AG09319 (cell line): ENCODE measurements around the gene HIF1A.
A peak's percentile ranks its signal among the peaks of the same experiment; 100 is the strongest.

ENCODE experiments used
- DNase-seq: peaks from one replicate; pipeline ENCODE4 v3.0.0-alpha.2; 2010; ENCODE audit warnings: low read depth; ENCODE audit errors: extremely low read depth
- TF ChIP-seq, protein P1 (sequence below): IDR thresholded peaks from 2 replicates; pipeline ENCODE4 v1.5.1; 2011; ENCODE audit warnings: low read depth, mild to moderate bottlenecking, inconsistent platforms, low read length, moderate library complexity

HIF1A gene

DNA sequence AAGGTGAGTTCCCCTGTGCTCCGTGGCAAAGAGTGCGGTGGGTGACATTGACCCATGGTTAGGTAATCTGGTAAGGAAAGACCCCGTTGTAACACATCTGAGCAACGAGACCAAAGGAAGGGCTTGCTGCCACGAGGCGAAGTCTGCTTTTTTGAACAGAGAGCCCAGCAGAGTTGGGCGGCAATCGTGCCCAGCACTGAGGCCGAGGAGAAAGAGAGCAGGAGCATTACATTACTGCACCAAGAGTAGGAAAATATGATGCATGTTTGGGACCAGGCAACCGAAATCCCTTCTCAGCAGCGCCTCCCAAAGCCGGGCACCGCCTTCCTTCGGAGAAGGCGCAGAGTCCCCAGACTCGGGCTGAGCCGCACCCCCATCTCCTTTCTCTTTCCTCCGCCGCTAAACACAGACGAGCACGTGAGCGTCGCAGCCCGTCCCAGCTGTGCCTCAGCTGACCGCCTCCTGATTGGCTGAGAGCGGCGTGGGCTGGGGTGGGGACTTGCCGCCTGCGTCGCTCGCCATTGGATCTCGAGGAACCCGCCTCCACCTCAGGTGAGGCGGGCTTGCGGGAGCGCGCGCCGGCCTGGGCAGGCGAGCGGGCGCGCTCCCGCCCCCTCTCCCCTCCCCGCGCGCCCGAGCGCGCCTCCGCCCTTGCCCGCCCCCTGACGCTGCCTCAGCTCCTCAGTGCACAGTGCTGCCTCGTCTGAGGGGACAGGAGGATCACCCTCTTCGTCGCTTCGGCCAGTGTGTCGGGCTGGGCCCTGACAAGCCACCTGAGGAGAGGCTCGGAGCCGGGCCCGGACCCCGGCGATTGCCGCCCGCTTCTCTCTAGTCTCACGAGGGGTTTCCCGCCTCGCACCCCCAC, at the start of gene HIF1A:
Gene HIF1A, plus strand, starts transcription at position 684 of the 865 bp plus-strand sequence. CDS start 292 bp downstream, outside the sequence.
- TF ChIP-seq, protein P1, sequence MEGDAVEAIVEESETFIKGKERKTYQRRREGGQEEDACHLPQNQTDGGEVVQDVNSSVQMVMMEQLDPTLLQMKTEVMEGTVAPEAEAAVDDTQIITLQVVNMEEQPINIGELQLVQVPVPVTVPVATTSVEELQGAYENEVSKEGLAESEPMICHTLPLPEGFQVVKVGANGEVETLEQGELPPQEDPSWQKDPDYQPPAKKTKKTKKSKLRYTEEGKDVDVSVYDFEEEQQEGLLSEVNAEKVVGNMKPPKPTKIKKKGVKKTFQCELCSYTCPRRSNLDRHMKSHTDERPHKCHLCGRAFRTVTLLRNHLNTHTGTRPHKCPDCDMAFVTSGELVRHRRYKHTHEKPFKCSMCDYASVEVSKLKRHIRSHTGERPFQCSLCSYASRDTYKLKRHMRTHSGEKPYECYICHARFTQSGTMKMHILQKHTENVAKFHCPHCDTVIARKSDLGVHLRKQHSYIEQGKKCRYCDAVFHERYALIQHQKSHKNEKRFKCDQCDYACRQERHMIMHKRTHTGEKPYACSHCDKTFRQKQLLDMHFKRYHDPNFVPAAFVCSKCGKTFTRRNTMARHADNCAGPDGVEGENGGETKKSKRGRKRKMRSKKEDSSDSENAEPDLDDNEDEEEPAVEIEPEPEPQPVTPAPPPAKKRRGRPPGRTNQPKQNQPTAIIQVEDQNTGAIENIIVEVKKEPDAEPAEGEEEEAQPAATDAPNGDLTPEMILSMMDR: peak; percentile 36
- peak; percentile 99 for DNase-seq

DNA sequence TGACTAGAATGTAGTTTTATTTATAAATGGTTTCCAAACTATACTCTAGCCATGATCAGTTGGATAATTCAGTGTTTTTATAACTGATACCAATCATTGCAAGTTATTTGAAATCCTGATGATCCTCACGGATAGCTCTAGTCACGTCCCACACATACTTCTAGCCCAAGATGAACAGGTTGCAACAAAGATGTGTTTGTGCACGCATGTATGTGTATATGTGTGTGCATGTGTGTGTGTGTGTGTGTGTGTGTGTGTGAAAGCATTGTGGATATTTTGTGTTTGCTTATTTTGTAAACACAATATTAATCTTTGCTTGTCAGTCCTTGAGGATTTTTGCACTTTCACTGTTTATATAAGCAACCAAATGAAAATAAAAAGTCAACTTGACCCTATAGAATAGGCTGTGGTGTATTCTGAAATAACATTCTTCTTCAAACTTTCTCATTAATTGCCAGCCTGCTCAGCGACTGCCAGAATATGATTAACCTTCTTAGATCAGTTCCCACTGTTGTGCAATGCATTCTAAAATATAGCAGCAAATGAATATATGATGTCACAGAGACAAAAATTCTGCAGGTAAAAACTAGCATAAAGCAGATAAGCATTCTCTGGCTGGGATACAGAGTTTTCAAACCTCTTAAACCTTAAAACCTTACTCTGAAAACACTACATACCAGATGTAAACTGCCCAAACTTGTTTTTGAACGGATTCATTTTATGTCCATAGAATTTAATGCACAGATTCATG, 48.8 kb upstream of the HIF1A start:
- DNase-seq: no peak
- TF ChIP-seq, protein P1: no peak

DNA sequence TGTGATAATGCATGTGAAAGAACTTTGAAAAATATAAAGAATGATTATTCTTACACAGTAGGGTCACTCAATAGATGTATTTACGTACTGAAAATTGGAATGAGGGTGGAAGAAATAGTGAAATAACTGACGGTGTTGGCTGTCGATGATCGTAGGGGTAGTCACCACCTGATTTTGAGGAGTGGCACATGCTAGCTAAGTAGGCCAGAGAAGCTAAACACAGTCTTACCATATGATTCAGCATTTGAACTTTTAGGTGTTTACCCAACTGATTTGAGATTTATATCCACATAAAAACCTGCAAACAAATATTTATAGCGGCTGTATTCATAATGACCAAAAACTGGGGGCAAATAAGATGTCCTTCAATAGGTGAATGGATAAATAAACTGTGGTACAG, 47.6 kb upstream of the HIF1A start:
- DNase-seq: no peak
- TF ChIP-seq, protein P1: no peak

DNA sequence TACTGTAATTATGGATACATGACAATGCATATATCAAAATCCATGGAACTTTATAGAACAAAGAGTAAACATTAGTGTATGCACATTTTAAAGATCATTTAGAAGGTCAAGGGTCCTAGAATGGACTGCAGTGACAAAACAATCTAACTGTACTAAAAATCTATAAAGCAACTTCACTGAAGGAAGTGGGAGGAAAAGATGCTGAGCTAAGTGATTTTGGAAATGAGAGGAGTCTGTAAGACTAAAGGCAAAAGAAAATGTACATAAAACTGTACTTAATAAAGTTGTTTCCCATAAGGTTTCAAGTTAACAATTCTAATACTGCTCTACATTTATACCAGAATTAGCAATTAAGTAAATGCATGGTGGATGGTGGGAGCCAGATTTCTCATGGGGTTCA, 46.9 kb upstream of the HIF1A start:
- DNase-seq: no peak
- TF ChIP-seq, protein P1: no peak

DNA sequence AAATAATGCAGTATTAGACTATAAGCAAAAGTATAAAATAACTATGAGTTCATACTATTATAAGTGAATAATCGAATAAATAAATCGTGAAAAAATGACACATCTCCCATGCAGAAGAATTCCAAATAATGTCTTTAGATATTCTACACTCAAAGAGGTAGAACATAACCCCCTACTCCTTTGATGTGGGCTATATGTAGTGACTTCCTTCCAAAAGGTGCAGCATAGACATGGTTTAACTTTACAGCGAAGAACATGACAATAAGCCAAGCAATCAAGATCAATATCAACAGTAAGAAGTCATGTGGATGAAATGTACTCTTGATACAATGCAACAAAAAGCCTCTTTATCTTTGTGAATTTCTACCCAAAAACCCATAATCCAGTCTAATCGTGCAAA, 46.0 kb upstream of the HIF1A start:
- DNase-seq: no peak
- TF ChIP-seq, protein P1: no peak

DNA sequence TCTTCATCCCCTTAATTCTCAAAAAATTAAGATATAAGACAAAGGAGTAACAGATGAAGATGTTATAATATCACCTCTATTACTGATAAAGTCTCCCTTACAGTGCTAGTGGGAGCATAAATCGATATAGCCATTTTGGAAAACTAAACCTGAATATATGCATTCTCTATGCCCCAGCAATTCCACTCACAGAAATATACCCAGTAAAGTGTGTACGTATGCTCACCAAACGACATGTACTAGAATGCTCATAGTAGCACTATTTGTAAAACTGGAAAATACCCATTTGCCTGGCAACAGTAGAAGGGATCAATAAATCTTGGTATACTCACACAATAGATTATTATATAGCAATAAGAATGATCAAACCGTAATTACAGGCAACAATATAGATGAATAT, 44.0 kb upstream of the HIF1A start:
- no peak for DNase-seq
- TF ChIP-seq, protein P1: no peak
